ENCODE data around the gene AEBP1.

- TF ChIP-seq POLR2A (IDR thresholded peaks at IDR 0.05): no peak
- TF ChIP-seq, protein P1, sequence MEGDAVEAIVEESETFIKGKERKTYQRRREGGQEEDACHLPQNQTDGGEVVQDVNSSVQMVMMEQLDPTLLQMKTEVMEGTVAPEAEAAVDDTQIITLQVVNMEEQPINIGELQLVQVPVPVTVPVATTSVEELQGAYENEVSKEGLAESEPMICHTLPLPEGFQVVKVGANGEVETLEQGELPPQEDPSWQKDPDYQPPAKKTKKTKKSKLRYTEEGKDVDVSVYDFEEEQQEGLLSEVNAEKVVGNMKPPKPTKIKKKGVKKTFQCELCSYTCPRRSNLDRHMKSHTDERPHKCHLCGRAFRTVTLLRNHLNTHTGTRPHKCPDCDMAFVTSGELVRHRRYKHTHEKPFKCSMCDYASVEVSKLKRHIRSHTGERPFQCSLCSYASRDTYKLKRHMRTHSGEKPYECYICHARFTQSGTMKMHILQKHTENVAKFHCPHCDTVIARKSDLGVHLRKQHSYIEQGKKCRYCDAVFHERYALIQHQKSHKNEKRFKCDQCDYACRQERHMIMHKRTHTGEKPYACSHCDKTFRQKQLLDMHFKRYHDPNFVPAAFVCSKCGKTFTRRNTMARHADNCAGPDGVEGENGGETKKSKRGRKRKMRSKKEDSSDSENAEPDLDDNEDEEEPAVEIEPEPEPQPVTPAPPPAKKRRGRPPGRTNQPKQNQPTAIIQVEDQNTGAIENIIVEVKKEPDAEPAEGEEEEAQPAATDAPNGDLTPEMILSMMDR (IDR thresholded peaks at IDR 0.05): no peak
Measured at GRCh38 chr7:44149571-44150465, 45.7 kb downstream of the AEBP1 start.
